ENCODE measurements around the gene HNRNPH2.

DNA sequence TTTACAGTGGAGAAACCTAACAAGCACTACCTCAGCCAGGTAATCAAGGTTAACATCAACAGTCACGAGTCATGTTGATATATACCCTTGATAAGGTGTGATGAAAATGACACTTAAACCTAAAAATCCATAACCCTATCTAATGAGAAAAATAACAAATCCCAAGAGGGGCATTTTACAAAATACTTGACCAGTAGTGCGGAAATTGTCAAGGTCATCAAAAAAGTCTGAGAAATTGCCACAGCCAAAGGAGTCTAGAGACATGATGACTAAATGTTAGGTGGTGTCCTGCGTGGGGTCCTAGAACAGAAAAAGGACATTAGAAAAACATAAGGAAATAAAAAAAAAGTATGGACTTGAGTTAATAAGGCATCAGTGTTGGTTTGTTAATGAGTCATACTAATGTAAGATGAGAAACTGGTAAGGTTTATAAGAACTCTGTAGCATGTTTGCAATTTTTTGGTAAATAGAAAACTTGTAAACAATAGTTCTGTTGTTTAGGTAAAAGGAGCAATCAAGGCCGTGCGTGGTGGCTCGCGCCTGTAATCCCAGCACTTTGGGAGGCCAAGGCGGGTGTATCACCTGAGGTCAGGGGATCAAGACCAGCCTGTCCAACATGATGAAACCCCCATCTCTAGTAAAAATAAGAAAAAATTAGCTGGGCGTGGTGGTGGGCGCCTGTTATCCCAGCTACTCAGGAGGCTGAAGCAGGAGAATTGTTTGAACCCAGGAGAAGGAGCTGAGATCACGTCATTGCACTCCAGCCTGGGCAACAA, 14.3 kb upstream of the HNRNPH2 start:
- TF ChIP-seq, protein P1, sequence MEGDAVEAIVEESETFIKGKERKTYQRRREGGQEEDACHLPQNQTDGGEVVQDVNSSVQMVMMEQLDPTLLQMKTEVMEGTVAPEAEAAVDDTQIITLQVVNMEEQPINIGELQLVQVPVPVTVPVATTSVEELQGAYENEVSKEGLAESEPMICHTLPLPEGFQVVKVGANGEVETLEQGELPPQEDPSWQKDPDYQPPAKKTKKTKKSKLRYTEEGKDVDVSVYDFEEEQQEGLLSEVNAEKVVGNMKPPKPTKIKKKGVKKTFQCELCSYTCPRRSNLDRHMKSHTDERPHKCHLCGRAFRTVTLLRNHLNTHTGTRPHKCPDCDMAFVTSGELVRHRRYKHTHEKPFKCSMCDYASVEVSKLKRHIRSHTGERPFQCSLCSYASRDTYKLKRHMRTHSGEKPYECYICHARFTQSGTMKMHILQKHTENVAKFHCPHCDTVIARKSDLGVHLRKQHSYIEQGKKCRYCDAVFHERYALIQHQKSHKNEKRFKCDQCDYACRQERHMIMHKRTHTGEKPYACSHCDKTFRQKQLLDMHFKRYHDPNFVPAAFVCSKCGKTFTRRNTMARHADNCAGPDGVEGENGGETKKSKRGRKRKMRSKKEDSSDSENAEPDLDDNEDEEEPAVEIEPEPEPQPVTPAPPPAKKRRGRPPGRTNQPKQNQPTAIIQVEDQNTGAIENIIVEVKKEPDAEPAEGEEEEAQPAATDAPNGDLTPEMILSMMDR (optimal IDR thresholded peaks at IDR 0.05 in 1 of 3, IDR thresholded peaks at IDR 0.05 in 1 of 3, conservative IDR thresholded peaks at IDR 0.05 in 1 of 3; ENCODE audit: extremely low read depth in 1 of 3, insufficient read depth in 2 of 3, low read length in 3 of 3), result no peak
- TF ChIP-seq EZH2 (IDR thresholded peaks at IDR 0.05; ENCODE audit: low read length), result no peak
